Sigmoid colon (tissue), 7 donors: ENCODE data around the gene HS1BP3. TPM values are rescaled to one million over a fixed set of nuclear protein-coding genes. Genes with fewer than 3 reads are reported as not detected.

Experiments used
- DNase-seq: peaks from one replicate; pipeline ENCODE4 v3.0.0-alpha.2; 2019
- H3K27ac ChIP-seq, 4 donors: fragments of 200-600 bp; sonication (generic); one replicate each; pipeline ENCODE4 v1.5.1; 2016 to 2019; ENCODE audit warnings: mild to moderate bottlenecking in 1 of 4
- H3K27me3 ChIP-seq, 3 donors: fragments of 200-600 bp; sonication (generic); one replicate each; pipeline ENCODE4 v1.5.1; 2019; ENCODE audit warnings: mild to moderate bottlenecking in 1 of 3
- H3K36me3 ChIP-seq, 4 donors: fragments of 200-600 bp; sonication (generic); one replicate each; pipeline ENCODE4 v1.5.1; 2016 to 2019
- H3K4me1 ChIP-seq, 4 donors: fragments of 200-600 bp; sonication (generic); one replicate each; pipeline ENCODE4 v1.5.1; 2017 to 2019
- H3K4me3 ChIP-seq, 4 donors: fragments of 200-600 bp; sonication (generic); one replicate each; pipeline ENCODE4 v1.5.1; 2017 to 2019; ENCODE audit warnings: mild to moderate bottlenecking in 2 of 4, moderate library complexity in 1 of 4
- H3K9me3 ChIP-seq, 4 donors: fragments of 200-600 bp in 3 of 4; sonication (generic) in 3 of 4; one replicate each; pipeline versions ENCODE4 v1.5.1 to v1.6.1; 2013 to 2019
- CTCF ChIP-seq, 4 experiments: fragments of 450-650 bp in 3 of 4; fragments of 200-600 bp in 1 of 4; IDR thresholded peaks; one replicate each; pipeline ENCODE4 v1.5.1; 2016 to 2019; ENCODE audit warnings: antibody characterized with exemption in 4 of 4, mild to moderate bottlenecking in 3 of 4, moderate library complexity in 2 of 4
- EP300 ChIP-seq, 4 donors: sonication (generic); formaldehyde crosslinking; IDR thresholded peaks; one replicate each; pipeline ENCODE4 v1.6.1; 2017; ENCODE audit warnings: antibody characterized with exemption in 4 of 4
- POLR2A ChIP-seq, 2 donors: fragments of 450-650 bp; IDR thresholded peaks; one replicate each; pipeline ENCODE4 v1.6.1; 2016; ENCODE audit warnings: antibody characterized with exemption in 2 of 2, mild to moderate bottlenecking in 2 of 2, moderate library complexity in 2 of 2
- POLR2AphosphoS5 ChIP-seq, 4 donors: sonication (generic); formaldehyde crosslinking; IDR thresholded peaks; one replicate each; pipeline ENCODE4 v1.6.1; 2017; ENCODE audit warnings: antibody characterized with exemption in 4 of 4
- WGBS, 2 donors: extraction: QIAGEN DNeasy Blood & Tissue Kit; methylation state at CpG; one replicate each; pipeline ENCODE4 v1.1.7; 2013; 5-methylcytosine and 5-hydroxymethylcytosine counted together
- intact Hi-C: fragments of 100-400 bp; cut with DNase I; formaldehyde crosslinking; loops from one replicate; pipeline ENCODE4 v1.15.1; 2023
- polyA plus RNA-seq, 3 donors: library from polyadenylated mRNA; stranded (reverse); fragments of 200-250 nt; gene quantifications; one replicate each; pipeline ENCODE4 v1.2.3, GENCODE V29; 2013
- total RNA-seq, 4 donors: library from RNA; depleted of rRNA; stranded (reverse); fragments of >200 nt; gene quantifications; one replicate each; pipeline ENCODE4 v1.1.0, GENCODE V29; 2016
- donor health status: healthy with polysubstance abuse.
- donor health status: Bipolar disorder and iron deficiency.
- donor health status: healthy.

Gene HS1BP3
- total and polyA plus RNA-seq, 7 donors, result 25.2 to 54.6 (median 32.6) TPM

GRCh38 chr2:20606198-20606597, 44.7 kb downstream of the HS1BP3 start:
- no peak overlapping the region for H3K4me3 ChIP-seq
- TF ChIP-seq POLR2AphosphoS5 (IDR thresholded peaks at IDR 0.05), result no peak
- no peak for TF ChIP-seq CTCF (IDR thresholded peaks at IDR 0.05)
- no peak for TF ChIP-seq POLR2A (IDR thresholded peaks at IDR 0.05)
- TF ChIP-seq EP300 (IDR thresholded peaks at IDR 0.05), result no peak
- intact Hi-C loops, result no loop called here
- no peaks in the 10 kb centered on the region for H3K27me3 ChIP-seq
- 77 to 79% methylated on average over 3 of the region's 3 CpGs for WGBS, 2 donors
- H3K36me3 ChIP-seq, result no peaks in the 10 kb centered on the region
- H3K27ac ChIP-seq, result peak overlapping the region; percentile 80 to 89 (median 84)
- DNase-seq, result no peak
- peaks cover 0 to 58% (median 55%) of the 10 kb centered on the region in 4 donors for H3K4me1 ChIP-seq
- no peaks in the 10 kb centered on the region for H3K9me3 ChIP-seq

- peak overlapping the region; percentile 80 to 89 (median 84) for H3K27ac ChIP-seq
- peak; percentile 81 to 90 (median 86) for TF ChIP-seq POLR2AphosphoS5 (IDR thresholded peaks at IDR 0.05)
- peak in 3 of 4 donors; percentile 27 to 69 (median 34) for TF ChIP-seq EP300 (IDR thresholded peaks at IDR 0.05)
- TF ChIP-seq CTCF (IDR thresholded peaks at IDR 0.05), result no peak
- H3K27me3 ChIP-seq, result no peaks in the 10 kb centered on the region
- H3K36me3 ChIP-seq, result no peaks in the 10 kb centered on the region
- no peaks in the 10 kb centered on the region for H3K9me3 ChIP-seq
- intact Hi-C loops, result loop anchor here (2.0 kb wide), 1 partner anchor 30 kb away; no protein-coding TSS in a partner anchor
- peaks cover 0 to 52% (median 45%) of the 10 kb centered on the region in 4 donors for H3K4me1 ChIP-seq
- WGBS, 2 donors, result 80 to 81% methylated on average over 5 of the region's 5 CpGs
- no peak overlapping the region for H3K4me3 ChIP-seq
- peak; percentile 88 for DNase-seq
These were observed 45.9 kb downstream of the HS1BP3 start for GRCh38 chr2:20604951-20605381.

GRCh38 chr2:20604401-20604911, 46.4 kb downstream of the HS1BP3 start:
- no peak for TF ChIP-seq CTCF (IDR thresholded peaks at IDR 0.05)
- no peak for TF ChIP-seq EP300 (IDR thresholded peaks at IDR 0.05)
- no peak for TF ChIP-seq POLR2A (IDR thresholded peaks at IDR 0.05)
- no peak for TF ChIP-seq POLR2AphosphoS5 (IDR thresholded peaks at IDR 0.05)
- Histone ChIP-seq H3K4me1 (peaks cover 0 to 52% (median 45%) of the 10 kb centered on the region in 4 donors), H3K9me3 (no peaks in the 10 kb centered on the region), H3K27me3 (no peaks in the 10 kb centered on the region), H3K27ac (peak overlapping the region; percentile 80 to 89 (median 84)), H3K36me3 (no peaks in the 10 kb centered on the region), H3K4me3 (no peak overlapping the region)
- intact Hi-C loops, result loop anchor here (2.0 kb wide), 1 partner anchor 30 kb away; no protein-coding TSS in a partner anchor
- WGBS, 2 donors, result 83 to 87% methylated on average over 7 of the region's 7 CpGs
- peak; percentile 73 for DNase-seq

- no peaks in the 10 kb centered on the region for H3K9me3 ChIP-seq
- peak; percentile 58 for DNase-seq
- no peaks in the 10 kb centered on the region for H3K27me3 ChIP-seq
- intact Hi-C loops, result loop anchor here (2.0 kb wide), 1 partner anchor 31 kb away; no protein-coding TSS in a partner anchor
- 84 to 86% methylated on average over 5 of the region's 5 CpGs for WGBS, 2 donors
- TF ChIP-seq POLR2AphosphoS5 (IDR thresholded peaks at IDR 0.05) (no peak), POLR2A (IDR thresholded peaks at IDR 0.05) (no peak), CTCF (IDR thresholded peaks at IDR 0.05) (no peak), EP300 (IDR thresholded peaks at IDR 0.05) (no peak)
- no peaks in the 10 kb centered on the region for H3K36me3 ChIP-seq
- H3K27ac ChIP-seq, result peak overlapping the region; percentile 80 to 89 (median 84)
- H3K4me1 ChIP-seq, result peaks cover 0 to 52% (median 45%) of the 10 kb centered on the region in 4 donors
- H3K4me3 ChIP-seq, result no peak overlapping the region
These were observed 47.1 kb downstream of the HS1BP3 start for GRCh38 chr2:20603791-20604190.
